DND-41 (cell line): Measurements from ENCODE around the gene POGLUT3.

Source experiments
- ATAC-seq: fragments of 200-7000 bp; cut with Tn5 transposase; 3 replicates; pipeline ENCODE4 v1.9.1; 2021; ENCODE audit warnings: low read depth; ENCODE audit not compliant: insufficient read depth
- DNase-seq: peaks from one replicate; pipeline ENCODE4 v3.0.0-alpha.2; 2020
- H2AFZ ChIP-seq: 2 replicates; pipeline ENCODE4 v1.6.0; 2012; ENCODE audit warnings: low read depth, low read length
- H3K27ac ChIP-seq: 2 replicates; pipeline ENCODE4 v1.5.1; 2012; ENCODE audit warnings: low read length, inconsistent platforms
- H3K27me3 ChIP-seq: fragments of 200-600 bp; sonication (generic); 2 replicates; pipeline ENCODE4 v1.6.0; 2012; ENCODE audit warnings: low read length, mild to moderate bottlenecking, inconsistent platforms; ENCODE audit not compliant: insufficient read depth, poor library complexity
- H3K36me3 ChIP-seq: 2 replicates; pipeline ENCODE4 v1.5.1; 2012; ENCODE audit warnings: low read length, inconsistent platforms; ENCODE audit not compliant: insufficient read depth
- H3K4me1 ChIP-seq: 2 replicates; pipeline ENCODE4 v1.5.1; 2012; ENCODE audit warnings: mild to moderate bottlenecking, low read length; ENCODE audit not compliant: insufficient read depth
- H3K4me2 ChIP-seq: 2 replicates; pipeline ENCODE4 v1.6.0; 2012; ENCODE audit warnings: mild to moderate bottlenecking, moderate library complexity, low read length, inconsistent platforms; ENCODE audit not compliant: insufficient read depth
- H3K4me3 ChIP-seq, 2 experiments: fragments of 200-600 bp in 1 of 2; shearing (Covaris generic) in 1 of 2; 2 replicates each; pipeline ENCODE4 v1.5.1; 2012 to 2016; ENCODE audit warnings: inconsistent platforms in 2 of 2, low read length in 2 of 2, mild to moderate bottlenecking in 2 of 2, low read depth in 1 of 2, moderate library complexity in 1 of 2
- H3K79me2 ChIP-seq: 2 replicates; pipeline ENCODE4 v1.6.0; 2012; ENCODE audit warnings: low read length, inconsistent platforms; ENCODE audit not compliant: insufficient read depth
- H3K9ac ChIP-seq: 2 replicates; pipeline ENCODE4 v1.6.0; 2012; ENCODE audit warnings: low read depth, mild to moderate bottlenecking, inconsistent platforms, low read length, moderate library complexity
- H3K9me3 ChIP-seq: 2 replicates; pipeline ENCODE4 v1.5.1; 2012; ENCODE audit warnings: low read length, moderate library complexity, mild to moderate bottlenecking, inconsistent platforms; ENCODE audit not compliant: insufficient read depth, severe bottlenecking
- H4K20me1 ChIP-seq: 2 replicates; pipeline ENCODE4 v1.6.0; 2012; ENCODE audit warnings: low read length; ENCODE audit not compliant: insufficient read depth
- EZH2 ChIP-seq: IDR thresholded peaks from 3 replicates; pipeline ENCODE4 v1.6.1; 2012; ENCODE audit warnings: borderline replicate concordance, low read depth, mild to moderate bottlenecking, moderate library complexity, low read length, inconsistent platforms; ENCODE audit not compliant: severe bottlenecking
- TF ChIP-seq, protein P1 (sequence below): IDR thresholded peaks from 2 replicates; pipeline ENCODE4 v1.5.1; 2012; ENCODE audit warnings: borderline replicate concordance, low read length, moderate library complexity, mild to moderate bottlenecking; ENCODE audit not compliant: poor library complexity, severe bottlenecking; ENCODE audit errors: extremely low read depth

Gene POGLUT3

DNA sequence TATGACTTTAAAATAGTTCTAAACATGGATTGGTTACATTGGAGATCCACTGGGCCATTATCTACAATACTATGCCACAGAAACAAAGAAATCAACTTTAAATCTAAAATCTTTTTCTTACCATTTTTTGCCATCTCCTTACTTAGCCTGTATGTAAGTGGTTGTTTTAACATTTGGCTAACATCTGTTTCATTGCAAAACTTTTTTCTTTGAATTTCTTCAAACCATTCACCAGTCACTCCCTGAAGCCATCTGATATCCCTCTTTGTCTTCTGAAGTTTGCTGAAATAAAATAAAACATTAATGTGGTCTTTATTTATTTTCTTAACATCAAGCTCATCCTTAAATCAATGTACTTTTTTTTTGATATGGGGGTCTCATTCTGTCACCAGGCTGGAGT lies 43.3 kb upstream of the POGLUT3 start:
- Histone ChIP-seq H3K9ac (no peak overlapping the region), H3K4me2 (no peak overlapping the region), H3K27me3 (peaks cover 13% of the 10 kb centered on the region), H3K36me3 (no peaks in the 10 kb centered on the region), H3K27ac (no peak overlapping the region), H4K20me1 (no peaks in the 10 kb centered on the region), H3K4me1 (no peaks in the 10 kb centered on the region), H3K9me3 (no peaks in the 10 kb centered on the region), H2AFZ (no peak overlapping the region), H3K4me3 (no peak overlapping the region), H3K79me2 (no peaks in the 10 kb centered on the region)
- ATAC-seq = no peak
- no peak for DNase-seq
- TF ChIP-seq EZH2 = no peak
- TF ChIP-seq, protein P1, sequence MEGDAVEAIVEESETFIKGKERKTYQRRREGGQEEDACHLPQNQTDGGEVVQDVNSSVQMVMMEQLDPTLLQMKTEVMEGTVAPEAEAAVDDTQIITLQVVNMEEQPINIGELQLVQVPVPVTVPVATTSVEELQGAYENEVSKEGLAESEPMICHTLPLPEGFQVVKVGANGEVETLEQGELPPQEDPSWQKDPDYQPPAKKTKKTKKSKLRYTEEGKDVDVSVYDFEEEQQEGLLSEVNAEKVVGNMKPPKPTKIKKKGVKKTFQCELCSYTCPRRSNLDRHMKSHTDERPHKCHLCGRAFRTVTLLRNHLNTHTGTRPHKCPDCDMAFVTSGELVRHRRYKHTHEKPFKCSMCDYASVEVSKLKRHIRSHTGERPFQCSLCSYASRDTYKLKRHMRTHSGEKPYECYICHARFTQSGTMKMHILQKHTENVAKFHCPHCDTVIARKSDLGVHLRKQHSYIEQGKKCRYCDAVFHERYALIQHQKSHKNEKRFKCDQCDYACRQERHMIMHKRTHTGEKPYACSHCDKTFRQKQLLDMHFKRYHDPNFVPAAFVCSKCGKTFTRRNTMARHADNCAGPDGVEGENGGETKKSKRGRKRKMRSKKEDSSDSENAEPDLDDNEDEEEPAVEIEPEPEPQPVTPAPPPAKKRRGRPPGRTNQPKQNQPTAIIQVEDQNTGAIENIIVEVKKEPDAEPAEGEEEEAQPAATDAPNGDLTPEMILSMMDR = no peak

DNA sequence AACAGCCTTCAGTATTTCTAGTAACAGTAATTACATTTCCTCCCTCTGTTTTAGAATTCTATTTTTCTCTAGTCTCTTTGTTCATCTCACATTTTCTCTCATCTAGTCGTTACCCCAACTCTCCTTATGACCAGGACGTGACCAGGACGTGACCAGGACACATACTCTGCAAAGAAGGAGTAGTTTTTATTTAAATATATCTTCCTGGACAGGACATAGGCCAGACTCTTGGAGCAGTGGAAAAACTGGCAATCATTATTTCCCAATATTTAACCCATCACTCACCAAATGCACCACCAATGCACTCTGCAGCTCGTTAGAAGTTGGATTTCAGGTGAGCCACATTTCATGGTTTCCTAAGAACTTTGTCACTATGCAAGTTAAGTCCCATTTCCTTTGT lies 40.3 kb upstream of the POGLUT3 start:
- H2AFZ ChIP-seq = no peak overlapping the region
- DNase-seq = no peak

DNA sequence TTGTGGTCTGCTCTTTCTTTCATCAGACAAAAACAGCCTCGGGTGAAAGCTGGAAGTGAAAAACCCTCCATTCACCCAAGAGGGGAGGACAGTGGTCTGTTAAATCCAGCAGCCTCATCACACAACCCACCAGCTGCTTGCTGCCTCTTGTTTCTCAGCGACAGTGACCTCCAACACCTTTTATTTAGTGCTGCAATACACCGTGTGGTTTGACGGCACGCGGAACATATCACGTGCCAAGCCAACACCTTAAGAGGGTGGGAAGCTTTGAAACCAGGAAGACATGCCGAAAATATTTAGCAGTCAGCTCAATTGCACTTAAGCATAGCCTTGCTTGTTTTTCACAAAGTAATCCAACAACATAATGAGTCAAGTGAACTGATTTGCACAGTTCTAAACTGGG lies 39.8 kb upstream of the POGLUT3 start:
- Histone ChIP-seq H2AFZ (no peak overlapping the region), H3K4me3 (no peak overlapping the region), H4K20me1 (no peaks in the 10 kb centered on the region), H3K9me3 (no peaks in the 10 kb centered on the region), H3K4me1 (no peaks in the 10 kb centered on the region), H3K79me2 (no peaks in the 10 kb centered on the region), H3K36me3 (no peaks in the 10 kb centered on the region), H3K4me2 (no peak overlapping the region), H3K27ac (no peak overlapping the region), H3K9ac (no peak overlapping the region), H3K27me3 (peaks cover 6% of the 10 kb centered on the region)
- TF ChIP-seq EZH2 = no peak
- TF ChIP-seq, protein P1 = no peak
- DNase-seq = no peak
- ATAC-seq = no peak

More for the DNA sequence above, 40.3 kb upstream of the POGLUT3 start:
- no peaks in the 10 kb centered on the region for H3K9me3 ChIP-seq
- H3K27ac ChIP-seq = no peak overlapping the region
- TF ChIP-seq, protein P1 = no peak
- no peak for TF ChIP-seq EZH2
- no peaks in the 10 kb centered on the region for H3K79me2 ChIP-seq
- H4K20me1 ChIP-seq = no peaks in the 10 kb centered on the region
- H3K4me3 ChIP-seq = no peak overlapping the region
- H3K36me3 ChIP-seq = no peaks in the 10 kb centered on the region
- H3K4me2 ChIP-seq = no peak overlapping the region
- no peak overlapping the region for H3K9ac ChIP-seq
- H3K27me3 ChIP-seq = peaks cover 6% of the 10 kb centered on the region
- no peaks in the 10 kb centered on the region for H3K4me1 ChIP-seq
- no peak for ATAC-seq

DNA sequence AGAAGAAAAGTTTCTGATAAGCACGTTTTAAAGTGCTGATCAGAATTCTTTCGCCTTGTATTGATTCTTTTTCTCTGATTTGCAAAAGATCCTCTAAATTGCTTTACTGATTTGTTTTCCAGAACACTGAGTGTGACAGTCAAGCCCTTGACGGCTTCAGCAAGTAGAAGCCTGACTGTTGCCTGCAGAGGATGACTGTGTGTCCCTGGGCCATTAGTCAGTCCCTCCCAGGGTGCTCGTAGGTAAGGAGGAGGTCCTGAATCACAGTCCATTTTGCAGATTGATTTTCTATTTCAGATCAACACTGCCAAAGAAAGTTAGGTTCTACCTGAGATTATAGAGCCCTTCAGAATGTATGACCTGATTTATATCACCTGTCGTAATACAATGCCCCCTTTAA lies 38.6 kb upstream of the POGLUT3 start:
- H3K27me3 ChIP-seq = peaks cover 6% of the 10 kb centered on the region

More for the DNA sequence above, 38.6 kb upstream of the POGLUT3 start:
- Histone ChIP-seq H3K4me3 (no peak overlapping the region), H3K9me3 (no peaks in the 10 kb centered on the region), H3K79me2 (no peaks in the 10 kb centered on the region), H3K4me2 (no peak overlapping the region), H3K36me3 (no peaks in the 10 kb centered on the region), H4K20me1 (no peaks in the 10 kb centered on the region), H2AFZ (no peak overlapping the region), H3K4me1 (no peaks in the 10 kb centered on the region), H3K27ac (no peak overlapping the region), H3K9ac (no peak overlapping the region)
- no peak for TF ChIP-seq EZH2
- TF ChIP-seq, protein P1 = no peak
- DNase-seq (no peak), ATAC-seq (no peak)
